EH (cell line): ENCODE data around the gene STYXL1.

Experiments used
- DNase-seq: peaks from one replicate; pipeline ENCODE4 v3.0.0-alpha.2; 2015; ENCODE audit warnings: low read depth

The STYXL1 gene

GRCh38 chr7:75955331-75955955 lies 92.4 kb downstream of the STYXL1 start:
- DNase-seq, result no peak

- DNase-seq, result no peak
Observed at GRCh38 chr7:75953931-75954330, 93.9 kb downstream of the STYXL1 start.

- DNase-seq, result no peak
Observed at GRCh38 chr7:75953431-75953830, 94.4 kb downstream of the STYXL1 start.

GRCh38 chr7:75951506-75951905 lies 96.3 kb downstream of the STYXL1 start:
- DNase-seq, result peak; percentile 83

GRCh38 chr7:75950111-75950681 lies 97.6 kb downstream of the STYXL1 start:
- no peak for DNase-seq

- no peak for DNase-seq
Observed at GRCh38 chr7:75948179-75948578, 99.6 kb downstream of the STYXL1 start.
